Activated T-helper 1 cell treated with anti-CD3 and anti-CD28 coated beads, Interleukin-2, amount 50 U/mL, for 16 hours (primary cell): ENCODE measurements around the gene ASIC2.
"Not testable (repeated sequence)": the region's sequence is repeated elsewhere in the genome, so short reads cannot be mapped to it uniquely, and the experiment has no call there.

Source experiments
- DNase-seq, 2 donors: peaks; one replicate each; pipeline ENCODE4 v3.0.0-alpha.2; 2020; ENCODE audit warnings: low read depth in 1 of 2, low spot score in 1 of 2

Gene ASIC2

DNA sequence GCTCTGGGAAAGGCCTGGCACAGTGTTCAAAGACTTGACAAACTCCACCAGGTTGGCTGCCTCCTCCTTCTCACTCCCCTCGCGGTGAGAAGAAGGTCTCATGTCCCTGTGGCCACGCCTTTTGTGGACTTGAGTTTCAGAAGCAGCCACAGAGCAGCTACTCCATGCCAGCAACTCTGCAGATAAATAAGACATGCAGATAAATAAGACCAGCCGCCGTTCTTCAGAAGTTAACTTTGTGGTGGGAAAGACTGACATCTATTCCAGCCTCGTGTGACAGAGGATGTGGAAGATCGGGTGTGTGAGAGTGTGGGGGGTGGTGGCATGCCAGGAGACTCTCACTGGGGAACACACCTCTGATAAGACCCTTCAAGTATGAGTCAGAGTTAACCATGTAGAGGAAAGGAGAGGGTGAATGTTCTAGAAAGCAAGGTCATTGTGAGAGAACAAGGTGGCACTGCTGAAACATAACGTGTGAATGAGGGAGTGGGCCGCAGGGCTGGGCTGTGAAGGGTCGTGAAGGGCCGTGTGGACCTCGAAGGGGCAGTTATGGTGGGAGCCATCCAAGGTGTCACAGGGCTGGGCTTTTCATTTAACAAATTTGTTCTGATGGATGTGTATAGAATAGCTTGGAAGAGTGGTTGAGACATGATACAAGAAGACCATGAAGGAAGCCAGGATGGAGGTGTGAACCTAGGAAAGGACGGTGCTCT, 300.6 kb downstream of the ASIC2 start:
- no peak for DNase-seq

DNA sequence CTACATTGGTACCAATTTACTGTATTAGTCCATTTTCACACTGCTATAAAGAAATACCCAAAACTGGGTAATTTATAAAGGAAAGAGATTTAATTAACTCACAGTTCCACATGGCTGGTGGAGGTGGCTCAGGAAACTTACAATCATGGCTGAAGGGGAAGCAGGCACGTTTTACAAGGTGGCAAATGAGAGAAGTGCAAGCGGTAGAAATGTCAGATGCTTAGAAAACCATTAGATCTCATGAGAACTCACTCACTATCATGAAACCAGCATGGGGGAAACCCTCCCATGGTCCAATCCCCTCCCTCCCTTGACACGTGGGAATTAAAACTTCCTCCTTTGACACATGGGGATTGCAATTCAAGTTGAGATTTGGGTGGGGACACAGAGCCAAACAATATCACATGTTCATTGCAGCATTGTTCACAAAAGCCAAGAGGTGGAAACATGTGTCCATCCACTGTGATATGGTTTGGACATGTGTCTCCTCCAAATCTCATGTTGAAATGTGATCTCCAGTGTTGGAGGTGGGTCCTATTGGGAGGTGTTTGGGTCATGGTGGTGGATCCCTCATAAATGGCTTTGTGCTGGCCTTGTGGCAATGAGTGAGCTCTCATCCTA, 304.5 kb downstream of the ASIC2 start:
- no peak for DNase-seq

DNA sequence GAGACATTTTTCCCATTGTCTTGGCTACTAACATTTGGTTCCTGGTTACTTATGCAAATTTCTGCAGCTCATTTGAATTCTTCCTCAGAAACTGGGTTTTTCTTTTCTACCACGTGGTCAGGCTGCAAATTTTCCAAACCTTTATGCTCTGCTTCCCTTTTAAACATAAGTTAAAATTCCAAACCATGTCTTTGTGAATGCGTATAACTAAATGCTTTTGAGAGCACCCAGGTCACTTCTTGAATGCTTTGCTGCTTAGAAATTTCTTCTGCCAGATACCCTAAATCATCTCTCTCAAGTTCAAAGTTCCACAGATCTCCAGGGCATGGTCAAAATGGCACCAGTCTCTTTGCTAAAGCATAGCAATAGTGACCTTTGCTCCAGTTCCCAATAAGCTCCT, 305.2 kb downstream of the ASIC2 start:
- not testable (repeated sequence) for DNase-seq

DNA sequence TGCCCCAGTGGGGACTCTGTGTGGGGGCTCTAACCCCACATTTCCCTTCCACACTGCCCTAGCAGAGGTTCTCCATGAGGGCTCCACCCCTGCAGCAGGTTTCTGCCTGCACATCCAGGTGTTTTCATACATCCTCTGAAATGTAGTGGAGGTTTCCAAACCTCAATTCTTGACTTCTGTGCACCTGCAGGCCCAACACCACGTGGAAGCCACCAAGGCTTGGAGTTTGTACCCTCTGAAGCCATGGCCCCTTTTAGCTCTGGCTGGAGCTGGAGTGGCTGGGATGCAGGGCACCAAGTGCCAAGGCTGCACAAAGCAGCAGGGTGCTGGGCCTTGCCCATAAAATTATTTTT, 305.7 kb downstream of the ASIC2 start:
- not testable (repeated sequence) for DNase-seq

DNA sequence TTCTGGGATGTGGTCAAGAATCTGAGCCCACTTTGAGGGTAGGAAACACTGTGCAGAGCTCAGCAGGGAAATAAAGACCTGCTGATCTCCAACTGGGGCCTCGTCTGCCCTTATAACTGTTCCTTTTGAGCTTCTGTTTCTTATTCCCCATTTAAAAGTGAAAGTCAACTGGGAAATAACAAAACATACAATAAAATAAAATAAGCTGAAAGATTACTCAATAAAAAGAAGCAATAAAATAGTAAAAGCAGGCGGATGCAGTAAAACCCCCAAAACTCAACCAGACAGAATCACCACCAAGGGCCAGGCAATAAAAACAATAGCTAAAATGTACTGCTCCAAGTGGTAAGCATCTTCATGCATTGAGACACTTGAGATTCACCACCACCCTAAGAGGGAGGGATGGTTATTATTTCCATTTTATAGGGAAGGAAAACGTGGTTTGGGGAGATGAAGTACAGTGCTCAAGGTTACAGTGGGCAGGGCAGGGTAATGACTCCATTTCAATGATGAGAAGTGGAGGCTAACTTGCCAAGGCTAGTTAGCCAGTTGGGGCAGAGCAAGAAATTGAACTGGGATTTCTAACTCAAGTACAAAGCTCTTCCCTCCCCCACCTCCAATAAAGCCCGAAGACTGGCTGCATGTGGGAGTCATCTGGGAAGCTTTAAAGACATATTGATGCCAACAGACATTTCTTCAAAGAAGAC, 307.9 kb downstream of the ASIC2 start:
- no peak for DNase-seq

- not testable (repeated sequence) for DNase-seq
Measured at GRCh38 chr17:32981611-32982010, 311.5 kb downstream of the ASIC2 start.

- DNase-seq: no peak
Measured at GRCh38 chr17:32980230-32980629, 312.9 kb downstream of the ASIC2 start.

DNA sequence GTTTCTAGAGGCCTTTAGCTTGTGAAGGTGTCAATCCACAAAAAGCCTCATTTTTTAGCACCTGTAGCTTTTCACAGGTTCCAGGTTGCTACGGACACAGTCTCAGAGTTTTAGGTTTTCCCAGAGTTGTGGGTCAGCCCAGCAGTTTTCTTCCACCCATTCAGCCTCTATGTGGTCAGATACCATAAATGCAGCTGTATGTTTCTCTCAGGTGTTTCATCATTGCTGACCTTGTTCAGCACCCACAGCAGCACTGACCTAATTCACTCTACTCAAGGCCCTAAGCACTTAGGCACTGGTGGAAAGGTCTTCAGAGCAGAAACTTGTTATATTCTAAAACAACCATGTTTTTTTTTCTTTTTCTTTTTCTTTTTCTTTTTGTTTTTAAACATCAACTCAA, 316.5 kb downstream of the ASIC2 start:
- DNase-seq: no peak

- DNase-seq: no peak
Measured at GRCh38 chr17:32976131-32976530, 317.0 kb downstream of the ASIC2 start.

GRCh38 chr17:32971171-32971570, 321.9 kb downstream of the ASIC2 start:
- no peak for DNase-seq

DNA sequence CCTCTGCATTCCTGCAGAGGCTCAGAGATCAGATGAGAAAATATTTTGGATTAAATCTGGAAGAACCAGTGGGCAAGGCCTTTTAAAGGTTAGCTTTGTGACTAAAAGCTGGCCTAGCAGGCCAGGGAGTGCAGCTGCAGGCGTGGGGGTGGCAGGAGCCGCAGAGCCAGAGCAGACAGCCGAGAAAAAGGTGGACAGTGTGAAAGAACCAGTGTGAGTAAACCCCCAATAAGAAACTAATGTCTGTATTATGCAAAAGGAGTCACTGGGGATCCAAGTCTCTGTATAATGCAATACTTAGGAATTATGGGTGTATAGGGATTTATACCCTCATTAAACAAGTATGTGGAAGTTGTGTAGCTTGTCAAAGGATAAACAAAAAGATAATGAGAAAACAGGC, 322.8 kb downstream of the ASIC2 start:
- DNase-seq: no peak

DNA sequence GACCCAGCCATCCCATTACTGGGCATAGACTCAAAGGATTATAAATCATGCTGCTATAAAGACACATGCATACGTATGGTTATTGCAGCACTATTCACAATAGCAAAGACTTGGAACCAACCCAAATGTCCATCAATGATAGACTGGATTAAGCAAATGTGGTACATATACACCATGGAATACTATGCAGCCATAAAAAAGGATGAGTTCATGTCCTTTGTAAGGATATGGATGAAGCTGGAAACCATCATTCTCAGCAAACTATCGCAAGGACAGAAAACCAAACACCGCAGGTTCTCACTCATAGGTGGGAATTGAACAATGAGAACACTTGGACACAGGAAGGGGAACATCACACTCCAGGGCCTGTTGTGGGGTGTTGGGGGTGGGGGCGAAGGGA, 323.9 kb downstream of the ASIC2 start:
- not testable (repeated sequence) for DNase-seq

GRCh38 chr17:32964541-32964940, 328.6 kb downstream of the ASIC2 start:
- DNase-seq: no peak
